H1 (cell line): ENCODE measurements around the gene RLN2. TPM values are rescaled to one million over a fixed set of nuclear protein-coding genes. Genes with fewer than 3 reads are reported as not detected.

ENCODE experiments used
- HDAC6 ChIP-seq: IDR thresholded peaks from one replicate; pipeline ENCODE4 v1.7.1; 2012; ENCODE audit warnings: low read depth, mild to moderate bottlenecking, inconsistent platforms, low read length, moderate library complexity
- polyA plus RNA-seq, 7 experiments: library from polyadenylated mRNA; depleted of rRNA in 3 of 7; stranded (reverse) in 5 of 7; unstranded in 2 of 7; fragments of >200 nt in 5 of 7; fragments of 200-250 nt in 2 of 7; gene quantifications; 1 replicate in 5 of 7; 2 replicates in 1 of 7; 4 replicates in 1 of 7; pipeline versions ENCODE4 v1.2.1 to v1.2.3, GENCODE V29; 2011 to 2013; ENCODE audit warnings: missing spikeins in 2 of 7, mixed read lengths in 2 of 7
- total RNA-seq: library from RNA; stranded (reverse); fragmentation: NEBNext Ultra II Directional; extraction: Animal tissue kit (Norgen Biotek cat#: 25700); gene quantifications from 2 replicates; pipeline ENCODE4 v1.2.1, GENCODE V29; 2021
- TF ChIP-seq, protein P1 (sequence below): IDR thresholded peaks from 2 replicates; pipeline ENCODE4 v1.6.1; 2011; ENCODE audit warnings: low read depth, mild to moderate bottlenecking, low read length; ENCODE audit not compliant: insufficient read depth

RLN2 gene
- total and polyA plus RNA-seq, 2 of the 8 experiments (the other 6 are each of a cell fraction or from before 2014, with no cell fraction given): 4.5 to 6.0 TPM

DNA sequence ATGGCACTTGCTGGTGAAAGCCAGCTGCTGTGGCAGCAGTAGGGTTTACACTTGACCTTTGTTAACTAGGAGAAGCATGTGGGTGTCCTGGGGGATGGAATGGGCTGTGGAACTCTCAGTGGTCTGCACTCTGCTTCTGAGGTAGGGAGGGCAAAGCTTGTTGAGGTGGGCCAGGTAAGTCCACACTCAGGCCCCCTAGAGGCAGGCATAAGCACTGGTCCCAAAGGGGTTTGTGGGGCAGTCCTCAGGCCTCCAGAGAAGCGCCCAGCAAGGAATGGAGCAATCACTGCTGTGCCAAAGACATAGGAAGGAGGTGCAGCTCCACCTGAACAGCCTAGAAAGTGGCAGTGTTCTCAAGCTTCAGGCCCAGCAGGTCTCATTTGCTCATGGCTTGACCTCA is 38.6 kb downstream of the RLN2 start (continued):
- TF ChIP-seq, protein P1, sequence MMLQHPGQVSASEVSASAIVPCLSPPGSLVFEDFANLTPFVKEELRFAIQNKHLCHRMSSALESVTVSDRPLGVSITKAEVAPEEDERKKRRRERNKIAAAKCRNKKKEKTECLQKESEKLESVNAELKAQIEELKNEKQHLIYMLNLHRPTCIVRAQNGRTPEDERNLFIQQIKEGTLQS: no peak
- no peak for TF ChIP-seq HDAC6
